ENCODE measurements around the gene FAM177B. TPM values are rescaled to one million over a fixed set of nuclear protein-coding genes. Genes with fewer than 3 reads are reported as not detected.

Gene FAM177B
- total and polyA plus RNA-seq, 11 donors = 0.16 to 0.48 (median 0.27) TPM; not detected in 8

- Histone ChIP-seq H3K36me3 (no peaks in the 10 kb centered on the region), H3K27me3 (no peaks in the 10 kb centered on the region), H3K27ac (peak overlapping the region in 1 of 12 donors; percentile 34), H3K4me3 (no peak overlapping the region), H3K4me1 (peaks cover 0 to 26% (median 1%) of the 10 kb centered on the region in 12 donors), H3K9me3 (peaks cover 0 to 6% (median 0%) of the 10 kb centered on the region in 12 donors)
- 27 to 73% (median 47%) methylated on average over 1 of the region's 1 CpG for WGBS, 4 donors
- TF ChIP-seq POLR2A (IDR thresholded peaks at IDR 0.05) = no peak
- no peak for TF ChIP-seq CTCF (IDR thresholded peaks at IDR 0.05)
- ATAC-seq = no peak
- no peak for DNase-seq
- intact Hi-C loops (cut with DNase I) = no loop called here
Measured at GRCh38 chr1:222786121-222786520, 49.1 kb downstream of the FAM177B start.

- DNase-seq (no peak), ATAC-seq (no peak)
- H3K27me3 ChIP-seq = no peaks in the 10 kb centered on the region
- no peak overlapping the region for H3K4me3 ChIP-seq
- 45 to 59% (median 55%) methylated on average over 4 of the region's 4 CpGs for WGBS, 4 donors
- TF ChIP-seq POLR2A (IDR thresholded peaks at IDR 0.05) (no peak), CTCF (IDR thresholded peaks at IDR 0.05) (no peak)
- peaks cover 0 to 6% (median 0%) of the 10 kb centered on the region in 12 donors for H3K9me3 ChIP-seq
- no peak overlapping the region for H3K27ac ChIP-seq
- H3K4me1 ChIP-seq = peaks cover 0 to 26% (median 1%) of the 10 kb centered on the region in 12 donors
- intact Hi-C loops (cut with DNase I) = no loop called here
- H3K36me3 ChIP-seq = no peaks in the 10 kb centered on the region
Measured at GRCh38 chr1:222787729-222788128, 50.7 kb downstream of the FAM177B start.

GRCh38 chr1:222788402-222789156, 51.6 kb downstream of the FAM177B start:
- Histone ChIP-seq H3K27me3 (no peaks in the 10 kb centered on the region), H3K4me3 (no peak overlapping the region), H3K4me1 (peaks cover 0 to 26% (median 1%) of the 10 kb centered on the region in 12 donors), H3K9me3 (peaks cover 0 to 6% (median 0%) of the 10 kb centered on the region in 12 donors), H3K27ac (no peak overlapping the region), H3K36me3 (no peaks in the 10 kb centered on the region)
- DNase-seq (no peak), ATAC-seq (no peak)
- TF ChIP-seq POLR2A (IDR thresholded peaks at IDR 0.05) (no peak), CTCF (IDR thresholded peaks at IDR 0.05) (no peak)
- 86 to 89% (median 88%) methylated on average over 3 of the region's 3 CpGs for WGBS, 4 donors
- intact Hi-C loops (cut with DNase I) = no loop called here

- ATAC-seq = no peak
- 74 to 88% (median 78%) methylated on average over 2 of the region's 2 CpGs for WGBS, 4 donors
- peaks cover 0 to 15% (median 1%) of the 10 kb centered on the region in 12 donors for H3K4me1 ChIP-seq
Measured at GRCh38 chr1:222790115-222790514, 53.1 kb downstream of the FAM177B start.

More at GRCh38 chr1:222790115-222790514, 53.1 kb downstream of the FAM177B start:
- H3K4me3 ChIP-seq = no peak overlapping the region
- TF ChIP-seq POLR2A (IDR thresholded peaks at IDR 0.05) = no peak
- no peak for TF ChIP-seq CTCF (IDR thresholded peaks at IDR 0.05)
- intact Hi-C loops (cut with DNase I) = loop anchor here in 6 of 10 donors (5.0 to 10.0 kb wide), 5 partner anchors 292 to 895 kb away; no protein-coding TSS in a partner anchor
- H3K36me3 ChIP-seq = no peaks in the 10 kb centered on the region
- H3K27me3 ChIP-seq = no peaks in the 10 kb centered on the region
- no peak overlapping the region for H3K27ac ChIP-seq
- no peak for DNase-seq
- peaks cover 0 to 6% (median 0%) of the 10 kb centered on the region in 12 donors for H3K9me3 ChIP-seq
